GM19239 (cell line): ENCODE measurements around the gene ZSWIM8.

ENCODE experiments used
- DNase-seq: peaks from one replicate; pipeline ENCODE4 v3.0.0; 2011; ENCODE audit warnings: low spot score; ENCODE audit not compliant: insufficient read length
- FAIRE-seq: peaks from 2 replicates; lab custom pipeline; 2011; peaks lifted over from hg19 to GRCh38; lab: Jason Lieb, UNC

The ZSWIM8 gene

GRCh38 chr10:73838008-73838567 lies 52.7 kb downstream of the ZSWIM8 start:
- DNase-seq = no peak
- FAIRE-seq = no peak

DNA sequence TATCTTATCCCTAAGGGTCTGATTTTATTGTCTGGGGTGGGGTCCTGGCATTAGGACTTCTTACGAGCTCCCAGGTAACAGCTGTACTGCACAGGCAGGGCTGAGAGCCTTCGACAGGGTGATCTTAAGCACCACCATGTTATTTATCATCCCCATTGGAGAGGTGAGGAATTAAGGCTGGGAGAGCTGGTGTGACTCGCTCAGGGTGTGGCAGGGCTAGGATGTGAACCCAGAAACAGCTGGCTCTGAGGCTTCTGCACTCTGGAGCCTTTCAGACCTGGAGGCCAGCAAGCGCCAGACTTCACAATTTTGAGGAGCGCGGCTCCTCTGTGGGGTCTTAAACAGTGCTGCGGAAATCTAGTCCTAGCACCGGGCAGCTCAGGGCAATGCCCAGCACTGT lies 53.4 kb downstream of the ZSWIM8 start:
- no peak for DNase-seq
- no peak for FAIRE-seq

DNA sequence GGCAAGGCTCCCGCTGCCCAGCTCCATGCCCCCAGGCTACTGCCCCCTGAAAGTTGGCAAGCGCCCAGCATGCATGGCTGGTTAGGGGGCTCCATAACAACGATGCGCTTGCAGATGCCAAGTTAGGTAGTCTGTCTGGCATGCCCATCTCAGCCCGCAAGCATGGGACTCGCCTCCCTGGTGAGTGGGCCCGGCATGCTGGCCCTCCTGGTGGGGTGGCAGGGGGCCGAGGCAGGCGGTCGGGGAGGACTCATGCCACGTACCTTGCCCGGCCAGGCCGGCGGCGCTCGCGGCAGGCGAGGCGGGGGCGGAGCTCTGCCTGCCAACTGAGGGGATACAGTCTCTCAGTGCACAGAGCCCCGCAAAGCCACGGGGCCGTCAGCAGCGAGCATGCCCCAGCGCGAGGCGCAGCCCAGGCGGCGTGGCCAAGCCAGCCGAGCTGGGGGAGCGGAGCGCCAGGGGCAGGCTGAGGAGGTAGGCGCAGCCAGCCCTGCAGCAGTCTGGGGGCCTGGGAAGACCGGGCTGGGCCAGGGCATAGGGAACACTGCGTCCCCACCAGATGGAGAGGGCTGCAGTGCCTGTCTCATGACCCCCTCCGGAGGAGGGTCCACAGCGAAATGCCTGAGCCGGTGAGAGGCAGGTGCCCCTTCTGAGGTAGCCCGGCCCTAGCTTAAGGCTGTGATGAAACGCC lies 54.0 kb downstream of the ZSWIM8 start:
- no peak for DNase-seq
- no peak for FAIRE-seq

DNA sequence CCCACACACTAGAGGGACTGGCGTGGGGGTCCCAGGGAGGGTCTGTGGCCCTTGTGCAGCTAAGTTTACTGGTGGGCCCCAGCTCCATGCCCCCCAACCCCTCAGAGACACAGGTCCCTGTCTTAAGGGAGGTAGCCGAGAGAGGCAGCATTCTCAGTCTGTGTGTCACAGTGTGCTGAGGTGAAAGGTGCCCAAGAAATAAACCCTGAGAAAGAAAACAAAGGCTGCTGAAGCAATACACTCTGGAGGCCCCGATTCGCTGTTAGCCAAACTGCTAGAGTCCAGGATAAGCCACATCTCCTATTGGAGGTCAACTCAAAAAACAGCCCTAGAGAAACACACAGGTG lies 54.6 kb downstream of the ZSWIM8 start:
- FAIRE-seq (no peak), DNase-seq (no peak)

DNA sequence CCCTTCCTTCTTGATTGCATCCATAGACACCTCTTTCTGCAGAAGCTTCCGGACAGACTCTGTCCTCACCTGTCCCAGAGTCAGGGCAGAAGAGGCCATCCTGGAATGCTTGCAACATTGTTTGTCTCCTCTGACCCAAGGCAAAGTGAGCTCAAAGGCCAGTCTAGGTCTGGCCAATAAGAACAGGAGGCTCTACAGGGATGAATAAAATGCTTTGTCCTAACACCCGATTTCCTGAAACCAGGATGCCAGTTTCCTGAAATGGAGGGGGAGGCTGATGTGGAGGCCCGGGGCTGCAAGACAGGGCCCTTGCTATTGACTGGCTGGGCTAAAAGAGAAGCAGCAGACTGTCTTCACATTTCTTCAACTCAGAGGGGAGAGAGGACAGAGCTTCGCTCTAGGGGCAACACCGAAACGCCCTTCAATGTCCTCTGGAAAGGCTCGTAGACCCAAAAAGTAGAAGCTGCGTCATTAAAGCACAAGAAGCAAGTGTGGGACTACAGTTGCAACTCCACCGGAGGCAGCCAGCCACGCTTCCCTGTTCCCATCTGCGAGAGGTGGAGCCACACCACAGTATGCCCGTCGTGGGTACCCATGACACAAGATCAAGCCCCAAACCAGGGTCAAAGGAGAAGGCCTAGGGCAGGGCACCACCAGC lies 55.1 kb downstream of the ZSWIM8 start:
- DNase-seq = no peak
- FAIRE-seq = no peak

- FAIRE-seq (no peak), DNase-seq (no peak)
These were observed 55.6 kb downstream of the ZSWIM8 start for GRCh38 chr10:73841061-73841421.

- no peak for DNase-seq
- no peak for FAIRE-seq
These were observed 56.3 kb downstream of the ZSWIM8 start for GRCh38 chr10:73841526-73842285.

DNA sequence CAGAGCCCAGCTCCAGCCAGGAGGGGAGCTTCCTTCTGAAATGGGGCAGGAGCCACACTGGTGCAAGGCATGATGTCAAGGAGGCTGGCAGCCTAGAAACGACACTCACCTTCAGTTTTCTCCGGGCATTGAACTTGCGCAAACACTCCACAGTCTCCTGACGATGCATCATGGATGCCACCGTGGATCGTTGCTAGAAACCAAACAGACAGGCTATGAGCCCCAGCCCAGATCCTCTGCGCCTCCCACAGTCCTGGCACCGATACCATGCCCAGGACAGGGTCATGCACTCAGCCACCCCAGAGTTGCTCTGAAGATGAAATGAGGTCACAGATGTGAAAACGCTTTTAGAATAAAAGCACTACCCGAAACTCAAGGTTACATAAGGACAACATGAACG lies 56.9 kb downstream of the ZSWIM8 start:
- DNase-seq (no peak), FAIRE-seq (no peak)

DNA sequence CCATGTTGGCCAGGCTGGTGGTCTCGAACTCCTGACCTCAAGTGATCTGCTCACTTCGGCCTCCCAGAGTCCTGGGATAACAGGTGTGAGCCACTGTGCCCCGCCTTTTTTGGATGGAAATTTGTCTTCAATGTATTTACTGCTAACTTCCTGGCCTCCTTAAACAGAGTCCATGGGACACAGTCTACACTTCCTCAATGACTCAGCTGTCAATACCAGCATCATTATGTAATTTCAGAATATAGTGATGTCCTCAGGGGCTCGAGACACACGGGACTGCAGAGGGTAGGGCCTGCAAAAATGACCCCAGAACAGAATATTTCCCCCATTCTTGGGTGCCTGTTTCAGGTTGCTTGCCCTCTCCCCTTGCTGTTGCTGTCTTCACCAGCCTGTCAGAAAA lies 57.9 kb downstream of the ZSWIM8 start:
- no peak for FAIRE-seq

DNA sequence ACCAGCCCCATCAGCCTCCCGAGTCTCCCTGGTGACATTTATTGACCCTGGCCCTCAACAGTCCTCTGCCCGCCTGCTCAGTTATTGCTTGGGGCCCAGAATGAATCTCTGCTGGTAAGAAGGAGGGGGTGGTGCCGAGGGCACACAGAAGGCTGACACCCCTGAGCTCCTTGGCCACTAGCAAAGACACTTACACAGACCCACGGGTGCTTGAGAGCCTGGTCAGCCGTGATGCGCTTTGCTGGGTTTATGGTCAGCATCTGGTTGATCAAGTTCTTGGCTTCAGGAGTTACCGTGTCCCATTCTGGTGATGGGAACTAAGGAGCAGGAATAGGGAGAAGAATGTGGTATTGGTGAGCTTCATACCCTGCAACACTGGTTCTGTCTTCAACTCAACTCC lies 61.6 kb downstream of the ZSWIM8 start:
- DNase-seq (no peak), FAIRE-seq (no peak)

More for the DNA sequence above, 57.9 kb downstream of the ZSWIM8 start:
- DNase-seq = no peak

DNA sequence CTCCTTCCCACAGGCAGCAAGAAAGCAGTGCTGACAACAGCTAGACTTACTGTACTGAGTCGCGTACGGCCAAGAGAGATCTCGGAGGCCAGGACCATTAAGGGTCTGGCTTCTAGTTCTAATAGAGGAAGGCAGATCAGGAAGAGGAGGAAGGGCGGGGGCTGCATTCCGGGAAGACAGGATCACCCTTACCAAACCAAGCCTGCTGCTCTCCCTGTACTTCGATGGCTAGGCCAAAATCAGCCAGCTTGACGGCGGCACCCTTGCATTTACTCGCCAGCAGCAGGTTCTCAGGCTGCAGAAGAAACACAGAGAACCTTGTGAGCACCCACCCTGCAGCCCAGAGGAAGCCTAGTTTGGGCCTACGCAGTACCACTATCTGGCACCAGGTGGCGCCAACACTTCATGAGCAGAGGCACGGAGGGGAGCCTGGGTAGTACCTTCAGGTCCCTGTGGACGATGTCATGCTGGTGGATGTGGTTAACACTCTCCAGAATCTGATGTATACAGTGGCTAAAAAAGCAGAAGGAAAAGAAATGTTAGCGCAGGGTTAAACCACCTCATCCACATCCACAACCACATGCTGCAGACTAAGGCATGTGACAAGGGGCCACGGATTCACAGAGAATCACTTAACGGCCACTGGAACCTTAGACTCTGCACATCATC lies 63.5 kb downstream of the ZSWIM8 start:
- DNase-seq (peak; percentile 95), FAIRE-seq (peak; percentile 98)

GRCh38 chr10:73850211-73850610 lies 64.8 kb downstream of the ZSWIM8 start:
- FAIRE-seq (no peak), DNase-seq (no peak)

- DNase-seq (no peak), FAIRE-seq (no peak)
These were observed 65.6 kb downstream of the ZSWIM8 start for GRCh38 chr10:73850863-73851461.
